MM.1S (cell line): Measurements from ENCODE around the gene NRP2.

Source experiments
- EZH2 ChIP-seq: fragments of 300-600 bp; sonication (generic); optimal IDR thresholded peaks from 2 replicates; pipeline ENCODE3; 2017; ENCODE audit warnings: low read depth, mild to moderate bottlenecking, antibody characterized with exemption, low read length, mixed read lengths
- EZH2phosphoT487 ChIP-seq: fragments of 300-600 bp; sonication (generic); IDR thresholded peaks from 2 replicates; pipeline ENCODE4 v1.6.1; 2018; ENCODE audit warnings: antibody characterized with exemption, low read length
- TF ChIP-seq, protein P1 (sequence below): fragments of 300-600 bp; sonication (generic); IDR thresholded peaks from 2 replicates; pipeline ENCODE4 v1.5.1; 2016; ENCODE audit warnings: antibody characterized with exemption, low read length, mixed read lengths

DNA sequence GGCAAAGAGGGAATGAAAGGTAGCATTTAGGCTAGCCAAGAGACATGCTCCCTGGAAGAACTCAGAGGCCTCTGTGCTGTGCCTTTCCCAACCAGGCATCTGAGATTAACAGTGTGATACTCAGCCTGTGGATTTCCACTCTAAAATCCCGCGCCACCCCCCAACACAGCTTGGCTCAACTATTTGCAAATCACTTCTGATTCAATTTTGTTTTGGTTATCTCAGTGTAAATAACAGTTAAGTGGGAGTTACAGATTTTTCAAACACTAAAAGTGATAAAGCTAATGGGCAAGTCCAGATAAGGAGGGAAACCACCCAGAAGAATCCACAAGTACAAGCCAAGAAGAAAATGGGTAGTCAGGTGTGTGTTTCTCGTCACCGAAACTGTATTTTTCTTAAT is 1.4 kb upstream of the NRP2 start:
- TF ChIP-seq, protein P1, sequence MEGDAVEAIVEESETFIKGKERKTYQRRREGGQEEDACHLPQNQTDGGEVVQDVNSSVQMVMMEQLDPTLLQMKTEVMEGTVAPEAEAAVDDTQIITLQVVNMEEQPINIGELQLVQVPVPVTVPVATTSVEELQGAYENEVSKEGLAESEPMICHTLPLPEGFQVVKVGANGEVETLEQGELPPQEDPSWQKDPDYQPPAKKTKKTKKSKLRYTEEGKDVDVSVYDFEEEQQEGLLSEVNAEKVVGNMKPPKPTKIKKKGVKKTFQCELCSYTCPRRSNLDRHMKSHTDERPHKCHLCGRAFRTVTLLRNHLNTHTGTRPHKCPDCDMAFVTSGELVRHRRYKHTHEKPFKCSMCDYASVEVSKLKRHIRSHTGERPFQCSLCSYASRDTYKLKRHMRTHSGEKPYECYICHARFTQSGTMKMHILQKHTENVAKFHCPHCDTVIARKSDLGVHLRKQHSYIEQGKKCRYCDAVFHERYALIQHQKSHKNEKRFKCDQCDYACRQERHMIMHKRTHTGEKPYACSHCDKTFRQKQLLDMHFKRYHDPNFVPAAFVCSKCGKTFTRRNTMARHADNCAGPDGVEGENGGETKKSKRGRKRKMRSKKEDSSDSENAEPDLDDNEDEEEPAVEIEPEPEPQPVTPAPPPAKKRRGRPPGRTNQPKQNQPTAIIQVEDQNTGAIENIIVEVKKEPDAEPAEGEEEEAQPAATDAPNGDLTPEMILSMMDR, result no peak
- no peak for TF ChIP-seq EZH2phosphoT487
- no peak for TF ChIP-seq EZH2
